ENCODE measurements around the gene LMNTD2. TPM values are rescaled to one million over a fixed set of nuclear protein-coding genes. Genes with fewer than 3 reads are reported as not detected.

The LMNTD2 gene
- total and polyA plus RNA-seq, 2 of the 13 experiments (the other 11 are each of a cell fraction or from before 2014, with no cell fraction given), result 1.1 to 3.1 TPM

DNA sequence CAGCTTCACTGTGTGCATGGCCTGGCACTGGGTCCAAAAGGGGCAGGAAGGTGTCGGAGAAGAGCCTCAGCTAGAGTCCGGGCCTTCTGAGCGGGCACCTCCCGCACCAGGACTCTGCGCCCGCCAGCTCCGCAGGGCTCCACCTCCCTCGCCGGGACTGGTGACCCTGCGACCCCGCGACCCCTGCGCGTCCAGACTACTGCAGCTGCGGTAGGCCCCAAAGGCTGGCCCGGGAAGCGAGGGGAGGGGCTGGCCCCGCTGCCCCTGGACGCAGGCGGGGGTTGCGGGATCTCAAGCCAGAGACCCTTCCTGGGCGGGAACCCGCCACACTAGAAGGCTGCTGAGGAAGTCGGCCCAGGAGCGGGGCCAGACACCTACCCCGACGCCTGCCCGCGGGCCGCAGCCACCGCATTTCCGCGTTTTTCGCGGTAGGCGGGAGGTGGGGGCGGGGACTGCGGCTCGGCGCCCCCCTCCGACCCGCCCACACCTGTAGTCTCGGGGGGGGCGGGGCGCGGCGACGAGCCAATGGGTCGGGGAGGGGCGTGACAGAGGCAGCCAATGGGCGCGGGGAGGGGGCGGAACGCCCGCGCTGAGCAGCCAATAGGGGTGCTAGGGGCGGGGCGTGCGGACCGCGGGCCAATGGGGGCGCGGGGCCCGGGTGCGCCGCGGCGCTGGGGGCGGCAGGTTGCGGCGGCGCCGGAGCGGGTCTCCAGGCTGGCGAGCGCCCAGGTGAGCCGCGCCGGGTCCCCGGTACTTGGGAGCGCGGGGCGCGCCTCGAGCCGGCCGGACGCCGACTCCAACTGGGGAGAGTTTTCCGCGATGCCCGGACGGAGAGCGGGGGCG lies at the start of gene LMNTD2, which contains the start of gene RASSF7 (continued):
- TF ChIP-seq ZNF20 (CRISPR knock-in tag; IDR thresholded peaks at IDR 0.05) (no peak), NKX3-1 (CRISPR knock-in tag; IDR thresholded peaks at IDR 0.05) (peak; percentile 58; the same call in 1 of the 2 replicates), TP53 (CRISPR knock-in tag; conservative IDR thresholded peaks at IDR 0.05) (0 out of 2 replicates have a peak, but pooled peaks have one; percentile 63), SALL2 (CRISPR knock-in tag; IDR thresholded peaks at IDR 0.05) (peak; percentile 64; the same call in 1 of the 2 replicates), ZNF552 (CRISPR knock-in tag; IDR thresholded peaks at IDR 0.05; ENCODE audit: borderline replicate concordance) (0 out of 2 replicates have a peak, but pooled peaks have one; percentile 27), TOPORS (CRISPR knock-in tag; IDR thresholded peaks at IDR 0.05) (no peak), AGO2 (optimal IDR thresholded peaks at IDR 0.05; ENCODE audit: low read depth, low read length) (peak; percentile 64), RXRA (CRISPR knock-in tag; IDR thresholded peaks at IDR 0.05) (peak; percentile 81), ZNF17 (CRISPR knock-in tag; IDR thresholded peaks at IDR 0.05) (0 out of 2 replicates have a peak, but pooled peaks have one; percentile 30), ZNF773 (CRISPR knock-in tag; IDR thresholded peaks at IDR 0.05; ENCODE audit: borderline replicate concordance) (no peak), GLI4 (CRISPR knock-in tag; IDR thresholded peaks at IDR 0.05; ENCODE audit: borderline replicate concordance) (peak; percentile 40; the same call in 1 of the 2 replicates), ZNF614 (CRISPR knock-in tag; IDR thresholded peaks at IDR 0.05; ENCODE audit: borderline replicate concordance) (0 out of 2 replicates have a peak, but pooled peaks have one; percentile 19)
- TF ChIP-seq, protein P1, sequence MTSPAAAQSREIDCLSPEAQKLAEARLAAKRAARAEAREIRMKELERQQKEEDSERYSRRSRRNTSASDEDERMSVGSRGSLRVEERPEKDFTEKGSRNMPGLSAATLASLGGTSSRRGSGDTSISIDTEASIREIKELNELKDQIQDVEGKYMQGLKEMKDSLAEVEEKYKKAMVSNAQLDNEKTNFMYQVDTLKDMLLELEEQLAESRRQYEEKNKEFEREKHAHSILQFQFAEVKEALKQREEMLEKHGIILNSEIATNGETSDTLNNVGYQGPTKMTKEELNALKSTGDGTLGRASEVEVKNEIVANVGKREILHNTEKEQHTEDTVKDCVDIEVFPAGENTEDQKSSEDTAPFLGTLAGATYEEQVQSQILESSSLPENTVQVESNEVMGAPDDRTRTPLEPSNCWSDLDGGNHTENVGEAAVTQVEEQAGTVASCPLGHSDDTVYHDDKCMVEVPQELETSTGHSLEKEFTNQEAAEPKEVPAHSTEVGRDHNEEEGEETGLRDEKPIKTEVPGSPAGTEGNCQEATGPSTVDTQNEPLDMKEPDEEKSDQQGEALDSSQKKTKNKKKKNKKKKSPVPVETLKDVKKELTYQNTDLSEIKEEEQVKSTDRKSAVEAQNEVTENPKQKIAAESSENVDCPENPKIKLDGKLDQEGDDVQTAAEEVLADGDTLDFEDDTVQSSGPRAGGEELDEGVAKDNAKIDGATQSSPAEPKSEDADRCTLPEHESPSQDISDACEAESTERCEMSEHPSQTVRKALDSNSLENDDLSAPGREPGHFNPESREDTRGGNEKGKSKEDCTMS (CRISPR knock-in tag; conservative IDR thresholded peaks at IDR 0.05), result no peak
- TF ChIP-seq, protein P2, sequence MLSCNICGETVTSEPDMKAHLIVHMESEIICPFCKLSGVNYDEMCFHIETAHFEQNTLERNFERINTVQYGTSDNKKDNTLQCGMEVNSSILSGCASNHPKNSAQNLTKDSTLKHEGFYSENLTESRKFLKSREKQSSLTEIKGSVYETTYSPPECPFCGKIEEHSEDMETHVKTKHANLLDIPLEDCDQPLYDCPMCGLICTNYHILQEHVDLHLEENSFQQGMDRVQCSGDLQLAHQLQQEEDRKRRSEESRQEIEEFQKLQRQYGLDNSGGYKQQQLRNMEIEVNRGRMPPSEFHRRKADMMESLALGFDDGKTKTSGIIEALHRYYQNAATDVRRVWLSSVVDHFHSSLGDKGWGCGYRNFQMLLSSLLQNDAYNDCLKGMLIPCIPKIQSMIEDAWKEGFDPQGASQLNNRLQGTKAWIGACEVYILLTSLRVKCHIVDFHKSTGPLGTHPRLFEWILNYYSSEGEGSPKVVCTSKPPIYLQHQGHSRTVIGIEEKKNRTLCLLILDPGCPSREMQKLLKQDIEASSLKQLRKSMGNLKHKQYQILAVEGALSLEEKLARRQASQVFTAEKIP (CRISPR knock-in tag; IDR thresholded peaks at IDR 0.05; ENCODE audit: borderline replicate concordance), result no peak
- TF ChIP-seq, protein P3, sequence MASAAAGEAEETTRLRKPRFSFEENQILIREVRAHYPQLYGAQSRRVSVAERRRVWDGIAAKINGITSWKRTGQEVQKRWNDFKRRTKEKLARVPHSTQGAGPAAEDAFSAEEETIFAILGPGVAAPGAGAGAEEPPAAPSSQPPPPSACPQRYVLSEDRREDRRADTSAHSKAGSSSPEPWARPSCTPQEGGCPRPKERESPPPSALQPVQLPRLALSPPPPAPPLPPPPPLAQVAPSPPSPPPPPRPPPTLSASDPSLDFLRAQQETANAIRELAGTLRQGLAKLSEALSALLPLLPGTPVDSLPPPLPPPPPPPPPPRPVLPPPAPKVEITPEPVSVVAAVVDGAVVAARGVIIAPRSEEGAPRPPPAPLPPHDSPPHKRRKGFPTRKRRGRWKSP (CRISPR knock-in tag; IDR thresholded peaks at IDR 0.05), result no peak
- TF ChIP-seq, protein P4, sequence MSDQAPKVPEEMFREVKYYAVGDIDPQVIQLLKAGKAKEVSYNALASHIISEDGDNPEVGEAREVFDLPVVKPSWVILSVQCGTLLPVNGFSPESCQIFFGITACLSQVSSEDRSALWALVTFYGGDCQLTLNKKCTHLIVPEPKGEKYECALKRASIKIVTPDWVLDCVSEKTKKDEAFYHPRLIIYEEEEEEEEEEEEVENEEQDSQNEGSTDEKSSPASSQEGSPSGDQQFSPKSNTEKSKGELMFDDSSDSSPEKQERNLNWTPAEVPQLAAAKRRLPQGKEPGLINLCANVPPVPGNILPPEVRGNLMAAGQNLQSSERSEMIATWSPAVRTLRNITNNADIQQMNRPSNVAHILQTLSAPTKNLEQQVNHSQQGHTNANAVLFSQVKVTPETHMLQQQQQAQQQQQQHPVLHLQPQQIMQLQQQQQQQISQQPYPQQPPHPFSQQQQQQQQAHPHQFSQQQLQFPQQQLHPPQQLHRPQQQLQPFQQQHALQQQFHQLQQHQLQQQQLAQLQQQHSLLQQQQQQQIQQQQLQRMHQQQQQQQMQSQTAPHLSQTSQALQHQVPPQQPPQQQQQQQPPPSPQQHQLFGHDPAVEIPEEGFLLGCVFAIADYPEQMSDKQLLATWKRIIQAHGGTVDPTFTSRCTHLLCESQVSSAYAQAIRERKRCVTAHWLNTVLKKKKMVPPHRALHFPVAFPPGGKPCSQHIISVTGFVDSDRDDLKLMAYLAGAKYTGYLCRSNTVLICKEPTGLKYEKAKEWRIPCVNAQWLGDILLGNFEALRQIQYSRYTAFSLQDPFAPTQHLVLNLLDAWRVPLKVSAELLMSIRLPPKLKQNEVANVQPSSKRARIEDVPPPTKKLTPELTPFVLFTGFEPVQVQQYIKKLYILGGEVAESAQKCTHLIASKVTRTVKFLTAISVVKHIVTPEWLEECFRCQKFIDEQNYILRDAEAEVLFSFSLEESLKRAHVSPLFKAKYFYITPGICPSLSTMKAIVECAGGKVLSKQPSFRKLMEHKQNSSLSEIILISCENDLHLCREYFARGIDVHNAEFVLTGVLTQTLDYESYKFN (CRISPR knock-in tag; conservative IDR thresholded peaks at IDR 0.05), result peak; percentile 62; the same call in 1 of the 2 replicates
- TF ChIP-seq, protein P5, sequence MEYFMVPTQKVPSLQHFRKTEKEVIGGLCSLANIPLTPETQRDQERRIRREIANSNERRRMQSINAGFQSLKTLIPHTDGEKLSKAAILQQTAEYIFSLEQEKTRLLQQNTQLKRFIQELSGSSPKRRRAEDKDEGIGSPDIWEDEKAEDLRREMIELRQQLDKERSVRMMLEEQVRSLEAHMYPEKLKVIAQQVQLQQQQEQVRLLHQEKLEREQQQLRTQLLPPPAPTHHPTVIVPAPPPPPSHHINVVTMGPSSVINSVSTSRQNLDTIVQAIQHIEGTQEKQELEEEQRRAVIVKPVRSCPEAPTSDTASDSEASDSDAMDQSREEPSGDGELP (IDR thresholded peaks at IDR 0.05; ENCODE audit: borderline replicate concordance, low read depth), result peak; percentile 49; the same call in 1 of the 2 replicates

Data from HepG2 (cell line).